Tibial nerve (tissue), 4 donors: ENCODE measurements around the gene YY1AP1.

ENCODE experiments used
- CTCF ChIP-seq, 5 experiments: fragments of 200-600 bp in 3 of 5; fragments of 450-650 bp in 2 of 5; sonication (generic) in 3 of 5; IDR thresholded peaks; one replicate each; pipeline ENCODE4 v1.5.1; 2016 to 2019; ENCODE audit warnings: antibody characterized with exemption in 5 of 5, mild to moderate bottlenecking in 3 of 5, moderate library complexity in 2 of 5
- EP300 ChIP-seq, 2 donors: sonication (generic); formaldehyde crosslinking; IDR thresholded peaks; one replicate each; pipeline ENCODE4 v1.6.1; 2017; ENCODE audit warnings: antibody characterized with exemption in 2 of 2, mild to moderate bottlenecking in 1 of 2
- POLR2A ChIP-seq, 2 donors: fragments of 450-650 bp; IDR thresholded peaks; one replicate each; pipeline ENCODE4 v1.6.1; 2017; ENCODE audit warnings: antibody characterized with exemption in 2 of 2, mild to moderate bottlenecking in 2 of 2, moderate library complexity in 2 of 2

GRCh38 chr1:155696524-155696923 lies 8.0 kb upstream of the YY1AP1 start:
- no peak for TF ChIP-seq CTCF (IDR thresholded peaks at IDR 0.05)
- TF ChIP-seq EP300 (IDR thresholded peaks at IDR 0.05) = no peak
- TF ChIP-seq POLR2A (IDR thresholded peaks at IDR 0.05) = no peak
